ENCODE data around the gene EREG. TPM values are rescaled to one million over a fixed set of nuclear protein-coding genes. Genes with fewer than 3 reads are reported as not detected.

EREG gene
- total and polyA plus RNA-seq, 2 of the 8 experiments (the other 6 are each of a cell fraction or from before 2014, with no cell fraction given), result not detected

GRCh38 chr4:74330295-74330750 lies 34.6 kb upstream of the EREG start:
- H3K79me1 ChIP-seq (ENCODE audit: low read depth, low read length), result no peaks in the 10 kb centered on the region
- no peak overlapping the region for H4K8ac ChIP-seq (ENCODE audit: extremely low read depth, insufficient read depth, low read length)
- H3K9me3 ChIP-seq (ENCODE audit: insufficient read depth in 2 of 2, low read depth in 1 of 2, low read length in 1 of 2), result no peaks in the 10 kb centered on the region
- H2BK5ac ChIP-seq (ENCODE audit: low read depth, low read length), result no peak overlapping the region
- no peak for TF ChIP-seq SUZ12 (IDR thresholded peaks at IDR 0.05; ENCODE audit: low read length)
- TF ChIP-seq EGR1 (IDR thresholded peaks at IDR 0.05; ENCODE audit: borderline replicate concordance, low read depth, low read length), result no peak
- no peak for TF ChIP-seq KDM4A (IDR thresholded peaks at IDR 0.05; ENCODE audit: low read depth, low read length, severe bottlenecking)
- no peak for TF ChIP-seq PHF8 (conservative IDR thresholded peaks at IDR 0.05; ENCODE audit: low read depth, low read length)
- no peak for TF ChIP-seq ATF2 (IDR thresholded peaks at IDR 0.05; ENCODE audit: low read length)
- TF ChIP-seq JUN (IDR thresholded peaks at IDR 0.05; ENCODE audit: low read depth, low read length), result no peak
- no peak for TF ChIP-seq KDM1A (IDR thresholded peaks at IDR 0.05; ENCODE audit: borderline replicate concordance, low read length)
- no peak for TF ChIP-seq SIRT6 (IDR thresholded peaks at IDR 0.05; ENCODE audit: low read length)
- no peak for TF ChIP-seq RNF2 (IDR thresholded peaks at IDR 0.05; ENCODE audit: borderline replicate concordance, low read depth, low read length, missing control alignments, poor library complexity, severe bottlenecking)
- TF ChIP-seq FOSL1 (IDR thresholded peaks at IDR 0.05; ENCODE audit: insufficient read depth, low read depth, low read length), result no peak
- TF ChIP-seq MAFK (IDR thresholded peaks at IDR 0.05; ENCODE audit: low read depth, low read length), result no peak
- no peak for TF ChIP-seq RXRA (IDR thresholded peaks at IDR 0.05; ENCODE audit: insufficient read depth, low read depth, low read length)
- CTCF ChIA-PET (ENCODE audit: partially characterized antibody), result interaction anchor here (1.0 to 1.3 kb wide), 2 partner anchors 18 to 341 kb away, joined by 3 to 4 read pairs; no protein-coding TSS in a partner anchor
- POLR2A ChIA-PET (ENCODE audit: partially characterized antibody), result no interaction called here
- H2BK20ac ChIP-seq (ENCODE audit: low read length), result no peak overlapping the region
- DNase-seq (ENCODE audit: low read depth in 1 of 2, low spot score in 2 of 2) (no peak), FAIRE-seq (no peak)
- H2AK5ac ChIP-seq (ENCODE audit: low read depth, low read length), result no peak overlapping the region
- H3K18ac ChIP-seq (ENCODE audit: extremely low read depth, low read length), result no peak overlapping the region
- H3K23ac ChIP-seq (ENCODE audit: insufficient read length), result no peak overlapping the region
- H3K36me3 ChIP-seq (ENCODE audit: control insufficient read depth in 2 of 4, insufficient read depth in 4 of 4, low read length in 3 of 4), result no peaks in the 10 kb centered on the region
- H3K9ac ChIP-seq (replicated peaks in 1 of 4; ENCODE audit: extremely low read depth in 1 of 4, low read depth in 3 of 4, low read length in 3 of 4), result no peak overlapping the region
- no peak overlapping the region for H3K4me3 ChIP-seq (ENCODE audit: extremely low read depth in 1 of 4, insufficient read depth in 2 of 4, low read depth in 3 of 4, low read length in 4 of 4)
- no peaks in the 10 kb centered on the region for H3K79me2 ChIP-seq (ENCODE audit: control insufficient read depth in 1 of 2, insufficient read depth in 2 of 2, low read length in 2 of 2)
- WGBS, 2 experiments (ENCODE audit: extremely low coverage in 1 of 2, insufficient coverage in 1 of 2, insufficient read length in 1 of 2, insufficient replicate concordance in 2 of 2, low coverage in 1 of 2, low lambda C conversion rate in 2 of 2, missing lambda C conversion rate in 1 of 2), result 87% methylated on average over 8 of the region's 9 CpGs; no CpG with 5 or more reads in 1 of the 2 experiments
- H3K56ac ChIP-seq (replicated peaks; ENCODE audit: insufficient read length, low read depth, low read length), result no peak overlapping the region
- peaks cover 0 to 4% (median 0%) of the 10 kb centered on the region in 4 experiments; a peak in 2 of 7 replicates for H3K4me1 ChIP-seq (replicated peaks in 1 of 4; ENCODE audit: control insufficient read depth in 3 of 4, insufficient read depth in 4 of 4, low read length in 3 of 4)
- no peak overlapping the region for H4K5ac ChIP-seq (ENCODE audit: insufficient read length, low read depth, low read length)
- no peaks in the 10 kb centered on the region for H3K27me3 ChIP-seq (replicated peaks in 1 of 4; ENCODE audit: control insufficient read depth in 3 of 4, extremely low read depth in 1 of 4, insufficient read depth in 3 of 4, low read length in 3 of 4)
- H4K20me1 ChIP-seq (replicated peaks in 1 of 2; ENCODE audit: control insufficient read depth in 1 of 2, insufficient read depth in 2 of 2, low read length in 2 of 2), result no peaks in the 10 kb centered on the region
- H3K23me2 ChIP-seq (ENCODE audit: low read depth, low read length), result no peaks in the 10 kb centered on the region
- H3K4me2 ChIP-seq (ENCODE audit: insufficient read depth in 1 of 2, low read depth in 2 of 2, low read length in 2 of 2), result no peak overlapping the region
- H2BK12ac ChIP-seq (ENCODE audit: low read depth, low read length), result no peak overlapping the region
- H2BK15ac ChIP-seq (ENCODE audit: low read length), result no peak overlapping the region
- H4K91ac ChIP-seq (replicated peaks; ENCODE audit: insufficient read length, low read length), result no peak overlapping the region
- no peak overlapping the region for H3K4ac ChIP-seq (replicated peaks; ENCODE audit: insufficient read length, low read depth, low read length)
- H2BK120ac ChIP-seq (replicated peaks; ENCODE audit: low read depth, low read length), result no peak overlapping the region
- H3K27ac ChIP-seq (ENCODE audit: low read depth, low read length), result no peak overlapping the region
- H2AFZ ChIP-seq (ENCODE audit: low read length), result no peak overlapping the region
- no peak overlapping the region for H3K14ac ChIP-seq (ENCODE audit: insufficient read length)
